ENCODE measurements around the gene HYCC1. TPM values are rescaled to one million over a fixed set of nuclear protein-coding genes. Genes with fewer than 3 reads are reported as not detected.

HYCC1 gene
- total RNA-seq, 1 experiment from 2014 or later = 126 TPM

- no peak overlapping the region for H4K91ac ChIP-seq (ENCODE audit: insufficient read length, low read depth, low read length)
- H3K79me1 ChIP-seq (ENCODE audit: insufficient read depth, low read depth, low read length, poor library complexity, severe bottlenecking) = no peaks in the 10 kb centered on the region
- peak overlapping the region; percentile 65 to 96 (median 91); a peak in 6 of 7 replicates for H3K27ac Mint-ChIP-seq
- no peaks in the 10 kb centered on the region for H3K23me2 ChIP-seq (ENCODE audit: insufficient read length, low read depth, low read length, poor library complexity, severe bottlenecking)
- H3K36me3 Mint-ChIP-seq (ENCODE audit: insufficient read depth in 1 of 3, low read depth in 3 of 3) = peaks cover 0 to 7% (median 0%) of the 10 kb centered on the region in 3 experiments; a peak in 1 of 7 replicates
- H2BK20ac ChIP-seq (ENCODE audit: low read depth, low read length, poor library complexity, severe bottlenecking) = no peak overlapping the region
- H2BK15ac ChIP-seq (ENCODE audit: low read depth, low read length) = no peak overlapping the region
- no peak for TF ChIP-seq CTCF (conservative IDR thresholded peaks at IDR 0.05)
- H3K27ac ChIP-seq (ENCODE audit: insufficient read length, low read depth, low read length) = peak overlapping the region; percentile 84
- no peak overlapping the region for H2AFZ ChIP-seq (ENCODE audit: low read length)
- H3K14ac ChIP-seq (ENCODE audit: insufficient read depth, low read length) = no peak overlapping the region
- H3K23ac ChIP-seq (ENCODE audit: insufficient read length, low read depth, low read length) = no peak overlapping the region
- H4K5ac ChIP-seq (ENCODE audit: insufficient read length, low read depth, low read length) = no peak overlapping the region
- no peak for DNase-seq
- no peak overlapping the region for H2AK5ac ChIP-seq (ENCODE audit: insufficient read length, low read length)
- no peaks in the 10 kb centered on the region for H3K27me3 Mint-ChIP-seq (ENCODE audit: low read depth)
- peaks cover 33 to 45% of the 10 kb centered on the region in 2 experiments for H3K4me1 Mint-ChIP-seq
- 100% methylated on average over 1 of the region's 3 CpGs for WGBS (ENCODE audit: extremely low coverage, insufficient read length, low lambda C conversion rate)
- no peak overlapping the region for H3T11ph ChIP-seq (ENCODE audit: low read length)
- no peak overlapping the region for H4K8ac ChIP-seq (replicated peaks; ENCODE audit: insufficient read length, low read depth, low read length)
- 0 out of 5 replicates have a peak overlapping the region, but pooled peaks of 1 of the 2 experiments have one; percentile 25 for H3K4me3 Mint-ChIP-seq
- no peak overlapping the region for H2BK5ac ChIP-seq (ENCODE audit: insufficient read length, low read length)
- no peaks in the 10 kb centered on the region for H3K27me3 ChIP-seq (ENCODE audit: insufficient read depth, low read length)
- no peak overlapping the region for H3K18ac ChIP-seq (ENCODE audit: insufficient read length, low read depth, low read length)
- H3K4me2 ChIP-seq (ENCODE audit: insufficient read depth, insufficient read length, low read length) = no peak overlapping the region
- peaks cover 9% of the 10 kb centered on the region; the same call in 1 of the 2 replicates for H3K4me1 ChIP-seq (ENCODE audit: insufficient read depth, low read length)
- H3K4ac ChIP-seq (ENCODE audit: low read depth, low read length) = no peak overlapping the region
- no peak overlapping the region for H3K9ac ChIP-seq (ENCODE audit: extremely low read depth, insufficient read length, low read length)
- no peak overlapping the region for H3K56ac ChIP-seq (ENCODE audit: insufficient read length, low read depth, low read length)
- no peak overlapping the region for H2BK120ac ChIP-seq (ENCODE audit: low read depth, low read length, poor library complexity, severe bottlenecking)
- no peaks in the 10 kb centered on the region for H3K9me3 Mint-ChIP-seq
- peaks cover 7% of the 10 kb centered on the region; the same call in 1 of the 2 replicates for H3K79me2 ChIP-seq (ENCODE audit: insufficient read depth, low read length)
- H3K9me3 ChIP-seq (ENCODE audit: control insufficient read depth, low read depth, low read length) = no peaks in the 10 kb centered on the region
- no peak overlapping the region for H2BK12ac ChIP-seq (ENCODE audit: insufficient read length, low read depth, low read length)
- H4K20me1 ChIP-seq (ENCODE audit: control insufficient read depth, insufficient read depth, insufficient read length) = no peaks in the 10 kb centered on the region
Measured at GRCh38 chr7:22989643-22990587, 24.0 kb downstream of the HYCC1 start.

All from H9 (cell line).